Neuron (in vitro differentiated cells): ENCODE results near the gene U2AF2.
A peak's percentile ranks its signal among the peaks of the same experiment; 100 is the strongest.

Source experiments
- H2AFZ ChIP-seq: one replicate; pipeline ENCODE4 v1.6.1; 2013; ENCODE audit warnings: low read depth, mild to moderate bottlenecking, inconsistent platforms, low read length, moderate library complexity
- H3K27me3 ChIP-seq: one replicate; pipeline ENCODE4 v1.6.1; 2013; ENCODE audit warnings: low read length; ENCODE audit not compliant: insufficient read depth
- H3K36me3 ChIP-seq: one replicate; pipeline ENCODE4 v1.6.1; 2013; ENCODE audit warnings: low read length; ENCODE audit not compliant: insufficient read depth
- H3K4me1 ChIP-seq: one replicate; pipeline ENCODE4 v1.6.1; 2013; ENCODE audit warnings: low read length; ENCODE audit not compliant: insufficient read depth
- H3K4me3 ChIP-seq: 2 replicates; pipeline ENCODE4 v1.5.1; 2013; ENCODE audit warnings: mild to moderate bottlenecking, low read length, moderate library complexity
- H3K9me3 ChIP-seq: one replicate; pipeline ENCODE4 v1.6.1; 2013; ENCODE audit warnings: low read length

The U2AF2 gene

DNA sequence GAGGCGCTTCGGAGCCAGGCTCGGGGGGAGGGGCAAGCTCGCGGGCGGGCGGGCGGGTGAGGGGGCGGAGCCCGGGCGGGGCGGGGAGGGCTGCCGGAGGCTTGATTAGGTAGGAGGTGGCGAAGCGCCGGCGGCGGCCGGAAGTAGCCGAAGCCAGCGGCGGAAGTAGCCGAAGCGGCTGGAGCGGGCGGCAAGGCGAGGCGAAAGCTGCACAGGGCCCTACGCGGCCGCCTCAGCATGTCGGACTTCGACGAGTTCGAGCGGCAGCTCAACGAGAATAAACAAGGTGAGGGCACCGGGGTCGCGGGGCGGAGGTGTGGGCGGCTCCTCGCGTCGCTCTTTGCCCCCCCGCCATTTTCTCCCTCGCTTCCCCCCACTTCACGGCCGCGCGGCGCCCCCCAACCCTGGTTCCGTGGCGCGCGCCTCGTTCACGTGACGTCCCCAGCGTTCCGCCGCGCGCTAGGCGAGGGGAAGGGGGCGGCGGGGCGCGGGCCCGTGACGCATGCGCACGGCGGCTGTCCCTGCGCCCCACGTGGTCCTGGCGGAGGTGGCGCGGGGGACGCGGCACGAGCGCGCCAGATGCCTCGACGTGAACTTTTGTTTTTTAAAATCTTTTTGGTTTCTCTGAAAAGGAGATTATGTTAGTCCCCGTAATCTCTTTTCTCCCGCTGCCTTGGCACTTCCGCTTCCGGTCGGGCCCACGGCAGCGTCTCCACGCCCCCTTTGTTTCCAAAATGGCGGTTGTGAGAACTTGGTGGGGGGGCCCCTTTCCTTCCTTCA lies at the start of gene U2AF2:
Gene U2AF2 (plus strand): TSS at position 168 of the 780 bp plus-strand sequence. CDS start 70 bp downstream, at position 238.
- H2AFZ ChIP-seq: no peak within 1 kb of the TSS
- peaks cover 25% of the 10 kb centered on the region for H3K4me1 ChIP-seq
- peak within 1 kb of the TSS; percentile 85 for H3K4me3 ChIP-seq
- H3K27me3 ChIP-seq: no peaks in the 10 kb centered on the region
- no peaks in the 10 kb centered on the region for H3K9me3 ChIP-seq
- peaks cover 23% of the 10 kb centered on the region for H3K36me3 ChIP-seq

DNA sequence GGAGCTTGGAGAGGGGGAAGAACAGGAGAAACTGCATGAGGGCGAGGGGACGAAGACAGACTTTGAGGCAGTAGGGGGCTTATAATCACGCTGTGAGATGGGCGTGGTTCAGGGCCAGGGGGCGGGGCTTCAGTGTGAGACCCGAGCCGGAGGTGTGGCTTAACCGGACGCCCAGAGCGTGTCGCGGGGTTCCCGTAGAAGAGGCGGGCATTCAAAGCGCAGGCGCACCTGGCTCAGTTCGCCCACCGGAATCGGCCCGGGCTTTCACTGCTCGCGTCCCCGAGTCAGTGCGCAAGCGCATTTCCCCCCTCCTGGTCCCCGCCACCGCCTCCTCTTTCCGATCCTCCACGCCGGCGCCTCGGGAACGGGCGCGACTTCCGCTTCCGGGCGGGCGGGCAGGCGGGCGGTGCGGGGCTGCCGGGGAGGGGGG lies 49.6 kb upstream of the U2AF2 start:
- Histone ChIP-seq H3K27me3 (no peaks in the 10 kb centered on the region), H2AFZ (no peak overlapping the region), H3K9me3 (peaks cover 4% of the 10 kb centered on the region), H3K4me3 (peak overlapping the region; percentile 91), H3K36me3 (peaks cover 20% of the 10 kb centered on the region), H3K4me1 (peaks cover 21% of the 10 kb centered on the region)

DNA sequence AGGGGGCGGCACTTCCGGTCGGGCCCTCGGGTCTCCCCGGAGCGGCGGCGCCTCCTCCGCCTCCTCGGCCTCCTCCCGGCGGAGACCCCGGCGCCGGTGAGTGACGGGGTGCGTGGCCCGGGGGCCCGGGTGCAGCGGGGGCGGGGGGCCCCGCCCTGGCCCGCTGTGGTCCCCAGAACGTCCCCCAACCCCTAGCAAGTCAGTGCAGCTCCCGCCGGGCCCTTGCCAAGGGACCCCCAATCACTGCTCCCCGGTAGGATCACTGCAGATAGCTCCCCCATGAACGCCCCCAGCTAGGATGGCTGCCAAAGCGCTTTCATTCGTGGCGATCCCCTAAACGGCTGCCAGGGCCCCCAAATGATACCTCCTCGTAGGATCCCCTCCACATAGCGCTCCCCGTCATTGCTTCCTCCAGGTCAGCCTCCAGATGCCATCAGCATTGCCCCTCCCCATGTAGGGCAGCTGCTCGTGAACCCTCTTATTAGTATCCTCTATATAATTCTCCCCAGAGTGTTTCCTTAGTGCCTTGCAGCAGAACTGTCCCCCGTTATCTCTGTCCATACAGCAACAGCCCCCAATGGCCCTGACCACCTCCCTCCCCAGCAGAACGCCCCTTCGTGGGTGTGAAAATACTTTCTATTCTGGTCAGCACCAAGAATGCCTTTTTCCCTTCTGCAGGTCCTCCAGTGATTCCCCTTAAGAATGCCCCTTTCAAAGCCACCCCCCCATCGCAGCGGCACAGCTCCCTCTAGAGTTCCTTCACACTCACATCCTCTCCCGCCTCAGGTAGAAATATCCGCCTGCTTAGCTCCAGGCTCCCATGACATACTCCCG lies 49.0 kb upstream of the U2AF2 start, which contains the start of gene ZNF865:
Gene ZNF865 (plus strand): TSS at position 11 of the 834 bp plus-strand sequence. CDS start 7,972 bp downstream, outside the sequence.
- Histone ChIP-seq H3K9me3 (peaks cover 4% of the 10 kb centered on the region), H2AFZ (peak within 1 kb of the TSS; percentile 75), H3K27me3 (no peaks in the 10 kb centered on the region), H3K4me3 (peak within 1 kb of the TSS; percentile 91), H3K4me1 (peaks cover 18% of the 10 kb centered on the region), H3K36me3 (peaks cover 20% of the 10 kb centered on the region)

DNA sequence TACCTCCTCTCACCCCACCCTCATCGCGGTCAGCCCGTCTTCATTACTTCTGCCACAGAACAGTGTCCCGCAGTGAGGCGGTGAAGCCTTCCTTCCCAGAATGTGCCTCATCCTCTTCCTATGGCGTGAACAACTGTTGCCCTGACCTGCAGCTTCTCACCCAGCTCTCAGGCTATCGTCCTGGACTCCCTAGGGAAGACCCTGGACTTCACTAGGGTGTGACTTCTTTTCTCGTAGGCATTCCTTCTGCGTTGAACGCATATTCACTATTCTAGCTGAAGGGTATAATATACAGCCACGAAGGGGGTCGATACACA lies 48.4 kb upstream of the U2AF2 start:
- Histone ChIP-seq H3K27me3 (no peaks in the 10 kb centered on the region), H3K4me3 (peak overlapping the region; percentile 91), H2AFZ (no peak overlapping the region), H3K9me3 (peaks cover 4% of the 10 kb centered on the region), H3K4me1 (peaks cover 14% of the 10 kb centered on the region), H3K36me3 (peaks cover 23% of the 10 kb centered on the region)

DNA sequence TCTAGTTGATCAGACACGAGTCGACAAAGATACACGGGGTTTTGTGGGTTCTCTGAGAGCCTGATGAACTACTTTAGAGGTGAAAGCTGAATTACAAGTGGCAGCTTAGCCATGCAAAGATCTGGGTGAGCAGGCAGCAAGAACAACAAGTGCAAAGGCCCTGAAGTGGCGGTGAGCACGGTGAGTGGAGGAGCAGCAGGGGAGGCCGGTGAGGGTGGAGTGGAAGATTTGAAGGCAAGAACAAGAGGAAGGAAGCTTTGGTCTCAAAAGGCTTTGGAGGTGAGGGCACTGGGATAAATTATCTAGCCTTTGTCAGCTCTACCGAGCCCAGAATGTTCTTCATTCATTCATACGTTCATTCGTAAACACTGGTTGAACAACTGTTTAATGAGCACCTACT lies 48.0 kb upstream of the U2AF2 start:
- H3K36me3 ChIP-seq: peaks cover 25% of the 10 kb centered on the region
- H3K4me1 ChIP-seq: peaks cover 14% of the 10 kb centered on the region
- H3K27me3 ChIP-seq: no peaks in the 10 kb centered on the region
- H3K9me3 ChIP-seq: peaks cover 4% of the 10 kb centered on the region
- H3K4me3 ChIP-seq: peak overlapping the region; percentile 91
- no peak overlapping the region for H2AFZ ChIP-seq

- H2AFZ ChIP-seq: no peak overlapping the region
- H3K9me3 ChIP-seq: peaks cover 4% of the 10 kb centered on the region
- peaks cover 32% of the 10 kb centered on the region for H3K36me3 ChIP-seq
- H3K4me1 ChIP-seq: peaks cover 14% of the 10 kb centered on the region
- H3K4me3 ChIP-seq: no peak overlapping the region
- H3K27me3 ChIP-seq: no peaks in the 10 kb centered on the region
Observed at GRCh38 chr19:55609326-55609725, 45.5 kb upstream of the U2AF2 start.

DNA sequence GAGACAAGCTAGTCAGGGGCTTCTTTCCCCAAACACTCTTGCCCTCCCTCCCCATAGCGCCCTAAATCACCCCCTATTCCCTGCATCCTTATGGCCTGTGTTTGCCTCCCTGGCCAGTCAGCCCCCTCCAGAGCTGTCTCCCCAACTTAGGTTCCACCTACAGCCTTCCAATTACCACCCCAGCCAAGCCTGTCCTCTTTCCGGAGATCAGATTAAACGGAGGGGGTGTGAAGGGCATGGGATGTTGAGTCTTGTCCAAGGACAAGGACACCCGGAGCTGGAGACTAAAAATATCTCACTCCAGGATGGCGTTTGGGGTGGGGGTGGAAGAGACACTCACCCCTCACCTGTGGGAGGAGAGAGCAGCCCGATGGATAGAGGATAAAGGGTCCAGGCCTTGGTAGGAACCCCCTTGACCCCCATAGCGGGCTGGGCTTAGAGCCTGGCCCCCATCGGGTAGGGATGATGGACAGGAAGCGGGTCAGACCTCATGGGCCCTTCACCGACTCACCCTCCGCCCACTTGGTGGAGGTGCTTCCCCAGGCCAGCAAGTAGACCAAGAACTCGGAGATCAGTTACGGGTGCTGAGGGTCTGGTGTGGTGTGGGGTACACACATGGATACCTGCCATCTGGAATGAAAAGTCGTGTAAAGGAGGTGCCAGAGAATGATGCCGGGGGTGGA lies 43.4 kb upstream of the U2AF2 start:
- Histone ChIP-seq H3K4me3 (no peak overlapping the region), H3K4me1 (peaks cover 5% of the 10 kb centered on the region), H3K36me3 (peaks cover 48% of the 10 kb centered on the region), H2AFZ (no peak overlapping the region), H3K9me3 (peaks cover 6% of the 10 kb centered on the region), H3K27me3 (no peaks in the 10 kb centered on the region)

DNA sequence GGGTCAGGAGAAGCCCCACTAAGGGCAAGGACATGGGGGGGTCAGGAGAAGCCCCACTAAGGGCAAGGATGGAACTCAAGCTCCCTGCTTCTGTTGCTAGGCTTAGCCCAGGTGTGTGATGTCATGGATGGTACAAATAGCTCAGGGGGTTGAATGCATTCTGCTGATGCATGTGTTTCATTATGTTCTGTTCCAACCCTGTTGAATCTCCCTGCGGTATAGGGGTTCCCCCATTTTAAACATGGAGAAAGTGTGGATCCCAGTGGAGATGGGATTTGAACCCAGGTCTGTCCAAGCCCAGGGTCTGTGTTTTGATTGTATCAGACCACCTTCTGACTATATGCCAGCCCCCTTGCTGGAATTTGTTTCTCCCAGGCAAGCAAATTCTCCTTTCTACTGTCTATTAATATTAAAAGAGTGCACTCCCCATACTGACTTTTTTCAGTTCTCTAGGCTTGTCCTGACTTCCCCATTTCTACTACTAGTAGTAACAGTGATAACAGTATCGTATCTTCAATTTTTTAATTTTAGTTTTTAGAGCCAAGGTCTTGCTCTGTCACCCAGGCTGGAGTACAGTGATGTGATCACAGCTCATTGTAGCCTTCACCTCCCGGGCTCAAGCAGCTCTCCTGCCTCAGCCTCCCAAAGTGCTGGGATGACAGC lies 42.7 kb upstream of the U2AF2 start:
- no peaks in the 10 kb centered on the region for H3K4me1 ChIP-seq
- no peaks in the 10 kb centered on the region for H3K27me3 ChIP-seq
- peaks cover 6% of the 10 kb centered on the region for H3K9me3 ChIP-seq
- H3K4me3 ChIP-seq: no peak overlapping the region
- H3K36me3 ChIP-seq: peaks cover 48% of the 10 kb centered on the region
- no peak overlapping the region for H2AFZ ChIP-seq

DNA sequence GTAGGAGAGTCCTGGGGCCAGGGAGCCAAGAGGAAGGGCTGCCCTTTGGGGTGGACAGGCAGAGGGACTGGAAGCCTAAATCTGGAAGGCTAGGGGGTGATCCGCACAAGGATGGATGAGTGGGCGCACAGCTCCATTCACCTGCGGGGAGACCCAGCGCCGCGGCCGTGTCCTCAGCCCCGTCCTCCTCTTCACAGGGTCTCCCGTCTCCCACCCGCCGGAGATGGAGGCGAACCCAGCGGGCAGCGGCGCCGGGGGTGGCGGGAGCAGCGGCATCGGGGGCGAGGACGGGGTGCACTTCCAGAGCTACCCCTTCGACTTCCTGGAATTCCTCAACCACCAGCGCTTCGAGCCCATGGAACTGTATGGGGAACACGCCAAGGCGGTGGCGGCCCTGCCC lies 41.4 kb upstream of the U2AF2 start:
- H2AFZ ChIP-seq: no peak overlapping the region
- H3K27me3 ChIP-seq: no peaks in the 10 kb centered on the region
- no peaks in the 10 kb centered on the region for H3K4me1 ChIP-seq
- peaks cover 6% of the 10 kb centered on the region for H3K9me3 ChIP-seq
- H3K36me3 ChIP-seq: peaks cover 46% of the 10 kb centered on the region
- no peak overlapping the region for H3K4me3 ChIP-seq

DNA sequence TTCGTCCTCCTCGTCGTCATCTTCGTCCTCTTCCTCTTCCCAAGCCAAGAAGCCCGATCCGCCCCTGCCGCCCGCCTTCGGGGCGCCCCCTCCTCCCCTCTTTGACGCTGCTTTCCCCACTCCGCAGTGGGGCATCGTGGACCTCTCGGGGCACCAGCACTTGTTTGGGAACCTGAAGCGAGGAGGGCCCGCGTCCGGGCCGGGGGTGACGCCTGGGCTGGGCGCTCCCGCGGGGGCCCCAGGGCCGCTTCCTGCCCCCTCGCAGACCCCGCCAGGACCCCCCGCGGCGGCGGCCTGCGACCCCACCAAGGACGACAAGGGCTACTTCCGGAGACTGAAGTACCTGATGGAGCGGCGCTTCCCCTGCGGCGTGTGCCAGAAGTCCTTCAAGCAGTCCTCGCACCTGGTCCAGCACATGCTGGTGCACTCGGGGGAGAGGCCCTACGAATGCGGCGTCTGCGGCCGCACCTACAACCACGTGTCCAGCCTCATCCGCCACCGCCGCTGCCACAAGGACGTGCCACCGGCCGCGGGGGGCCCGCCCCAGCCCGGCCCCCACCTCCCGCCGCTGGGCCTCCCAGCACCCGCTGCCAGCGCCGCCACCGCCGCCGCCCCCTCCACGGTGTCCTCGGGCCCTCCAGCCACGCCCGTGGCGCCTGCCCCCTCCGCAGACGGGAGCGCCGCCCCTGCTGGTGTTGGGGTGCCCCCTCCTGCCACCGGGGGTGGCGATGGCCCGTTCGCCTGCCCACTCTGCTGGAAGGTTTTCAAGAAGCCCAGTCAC lies 40.7 kb upstream of the U2AF2 start:
- Histone ChIP-seq H3K36me3 (peaks cover 45% of the 10 kb centered on the region), H3K9me3 (peaks cover 6% of the 10 kb centered on the region), H2AFZ (no peak overlapping the region), H3K27me3 (no peaks in the 10 kb centered on the region), H3K4me1 (no peaks in the 10 kb centered on the region), H3K4me3 (no peak overlapping the region)

DNA sequence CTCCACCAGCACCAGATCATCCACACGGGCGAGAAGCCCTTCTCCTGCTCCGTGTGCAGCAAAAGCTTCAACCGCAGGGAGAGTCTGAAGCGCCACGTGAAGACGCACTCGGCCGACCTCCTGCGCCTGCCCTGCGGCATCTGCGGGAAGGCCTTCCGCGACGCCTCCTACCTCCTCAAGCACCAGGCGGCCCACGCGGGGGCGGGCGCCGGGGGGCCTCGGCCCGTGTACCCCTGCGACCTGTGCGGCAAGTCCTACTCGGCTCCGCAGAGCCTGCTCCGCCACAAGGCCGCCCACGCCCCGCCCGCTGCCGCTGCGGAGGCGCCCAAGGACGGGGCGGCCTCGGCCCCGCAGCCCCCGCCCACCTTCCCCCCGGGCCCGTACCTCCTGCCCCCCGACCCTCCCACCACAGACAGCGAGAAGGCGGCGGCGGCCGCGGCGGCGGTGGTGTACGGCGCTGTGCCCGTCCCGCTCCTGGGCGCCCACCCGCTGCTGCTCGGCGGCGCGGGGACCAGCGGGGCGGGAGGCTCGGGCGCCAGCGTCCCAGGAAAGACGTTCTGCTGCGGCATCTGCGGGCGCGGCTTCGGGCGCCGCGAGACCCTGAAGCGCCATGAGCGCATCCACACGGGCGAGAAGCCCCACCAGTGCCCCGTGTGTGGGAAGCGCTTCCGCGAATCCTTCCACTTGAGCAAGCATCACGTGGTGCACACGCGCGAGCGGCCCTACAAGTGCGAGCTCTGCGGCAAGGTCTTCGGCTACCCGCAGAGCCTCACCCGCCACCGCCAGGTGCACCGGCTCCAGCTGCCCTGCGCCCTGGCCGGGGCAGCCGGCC lies 39.9 kb upstream of the U2AF2 start:
- Histone ChIP-seq H3K27me3 (no peaks in the 10 kb centered on the region), H3K36me3 (peaks cover 44% of the 10 kb centered on the region), H3K9me3 (peaks cover 2% of the 10 kb centered on the region), H3K4me1 (no peaks in the 10 kb centered on the region), H2AFZ (no peak overlapping the region), H3K4me3 (no peak overlapping the region)
